ENCODE data around the gene CPN2. TPM values are rescaled to one million over a fixed set of nuclear protein-coding genes. Genes with fewer than 3 reads are reported as not detected.

Gene CPN2
- total RNA-seq, 2 donors from 2014 or later: not detected

GRCh38 chr3:194383276-194383940 is 32.3 kb upstream of the CPN2 start:
- TF ChIP-seq CTCF (IDR thresholded peaks at IDR 0.05): no peak
- H3K9me3 ChIP-seq: no peaks in the 10 kb centered on the region
- no peak for DNase-seq (ENCODE audit: low spot score)
- H3K27ac ChIP-seq: no peak overlapping the region
- no peaks in the 10 kb centered on the region for H3K4me1 ChIP-seq
- H3K4me3 ChIP-seq: no peak overlapping the region
- no peaks in the 10 kb centered on the region for H3K27me3 ChIP-seq
- H3K36me3 ChIP-seq: no peaks in the 10 kb centered on the region

- H3K27me3 ChIP-seq: no peaks in the 10 kb centered on the region
- H3K4me3 ChIP-seq: no peak overlapping the region
- no peaks in the 10 kb centered on the region for H3K9me3 ChIP-seq
- no peaks in the 10 kb centered on the region for H3K36me3 ChIP-seq
- no peak for TF ChIP-seq CTCF (IDR thresholded peaks at IDR 0.05)
- H3K4me1 ChIP-seq: no peaks in the 10 kb centered on the region
- DNase-seq (ENCODE audit: low spot score): no peak
- H3K27ac ChIP-seq: no peak overlapping the region
Measured at GRCh38 chr3:194382892-194383223, 31.7 kb upstream of the CPN2 start.

GRCh38 chr3:194382196-194382891 is 31.2 kb upstream of the CPN2 start:
- Histone ChIP-seq H3K4me3 (no peak overlapping the region), H3K27ac (no peak overlapping the region), H3K27me3 (no peaks in the 10 kb centered on the region), H3K36me3 (no peaks in the 10 kb centered on the region), H3K4me1 (no peaks in the 10 kb centered on the region), H3K9me3 (no peaks in the 10 kb centered on the region)
- no peak for DNase-seq (ENCODE audit: low spot score)
- TF ChIP-seq CTCF (IDR thresholded peaks at IDR 0.05): no peak

DNA sequence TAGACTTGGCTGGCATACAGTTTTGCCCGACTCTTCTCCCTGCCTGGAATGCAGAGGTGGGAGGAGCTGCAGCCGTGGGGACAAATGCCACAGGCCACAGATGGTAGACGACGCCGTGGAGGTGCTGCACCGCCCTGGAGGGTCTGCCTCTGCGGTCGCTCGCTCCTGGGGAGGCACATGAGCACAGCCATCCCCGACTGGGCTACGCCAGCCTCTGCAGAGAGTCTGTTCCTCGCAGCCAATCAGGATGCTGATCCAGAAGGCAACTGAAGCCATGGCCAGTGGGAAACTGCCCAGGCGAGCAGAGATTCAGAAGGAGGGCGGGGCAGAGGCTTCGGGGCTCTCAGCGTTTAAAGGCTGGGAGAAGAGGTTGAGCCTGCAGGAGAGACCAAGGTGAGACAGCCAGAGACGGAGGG is 30.3 kb upstream of the CPN2 start:
- DNase-seq (ENCODE audit: low spot score): no peak
- H3K4me1 ChIP-seq: no peaks in the 10 kb centered on the region
- no peak for TF ChIP-seq CTCF (IDR thresholded peaks at IDR 0.05)
- H3K4me3 ChIP-seq: no peak overlapping the region
- no peaks in the 10 kb centered on the region for H3K27me3 ChIP-seq
- no peaks in the 10 kb centered on the region for H3K9me3 ChIP-seq
- H3K36me3 ChIP-seq: no peaks in the 10 kb centered on the region
- no peak overlapping the region for H3K27ac ChIP-seq

- Histone ChIP-seq H3K36me3 (no peaks in the 10 kb centered on the region), H3K27me3 (no peaks in the 10 kb centered on the region), H3K4me3 (no peak overlapping the region), H3K9me3 (no peaks in the 10 kb centered on the region), H3K27ac (no peak overlapping the region), H3K4me1 (no peaks in the 10 kb centered on the region)
- TF ChIP-seq CTCF (IDR thresholded peaks at IDR 0.05): no peak
- no peak for DNase-seq (ENCODE audit: low spot score)
Measured at GRCh38 chr3:194380326-194380725, 29.2 kb upstream of the CPN2 start.

DNA sequence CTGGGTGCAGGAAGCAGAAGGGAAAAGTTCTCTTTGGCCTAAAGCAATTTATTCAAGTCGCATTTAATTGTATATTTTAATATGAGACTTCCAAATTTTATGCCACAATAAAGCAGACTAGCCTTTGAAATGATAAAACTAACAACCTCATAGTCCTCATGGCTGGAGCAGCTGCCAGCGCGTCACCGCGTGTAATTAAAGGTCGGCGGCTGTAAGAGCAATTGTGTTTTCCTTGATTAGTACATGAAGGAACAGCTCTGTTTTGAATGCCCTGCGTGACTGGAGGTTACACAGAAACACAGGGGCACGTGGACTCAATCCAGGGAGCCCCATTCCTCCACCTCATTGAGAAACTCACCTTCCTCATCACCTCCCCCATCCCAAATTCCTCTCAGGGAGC is 28.5 kb upstream of the CPN2 start:
- no peaks in the 10 kb centered on the region for H3K36me3 ChIP-seq
- no peak overlapping the region for H3K4me3 ChIP-seq
- no peaks in the 10 kb centered on the region for H3K27me3 ChIP-seq
- no peak overlapping the region for H3K27ac ChIP-seq
- no peak for DNase-seq (ENCODE audit: low spot score)
- no peaks in the 10 kb centered on the region for H3K4me1 ChIP-seq
- TF ChIP-seq CTCF (IDR thresholded peaks at IDR 0.05): no peak
- H3K9me3 ChIP-seq: no peaks in the 10 kb centered on the region

All from right atrium auricular region (tissue), 2 donors.